Measurements from ENCODE around the gene SOX30.

Gene SOX30

GRCh38 chr5:157607371-157608161 lies 44.7 kb downstream of the SOX30 start:
- DNase-seq: no peak

GRCh38 chr5:157606046-157606445 lies 46.2 kb downstream of the SOX30 start:
- DNase-seq: no peak

GRCh38 chr5:157603333-157604190 lies 48.7 kb downstream of the SOX30 start:
- DNase-seq: no peak

GRCh38 chr5:157602505-157602904 lies 49.7 kb downstream of the SOX30 start:
- DNase-seq: no peak

GRCh38 chr5:157600252-157600651 lies 52.0 kb downstream of the SOX30 start:
- no peak for DNase-seq

GRCh38 chr5:157599565-157599964 lies 52.7 kb downstream of the SOX30 start:
- no peak for DNase-seq

- no peak for DNase-seq
Observed at GRCh38 chr5:157598350-157598936, 53.8 kb downstream of the SOX30 start.

GRCh38 chr5:157597277-157597676 lies 55.0 kb downstream of the SOX30 start:
- no peak for DNase-seq

GRCh38 chr5:157596487-157596886 lies 55.8 kb downstream of the SOX30 start:
- no peak for DNase-seq

GRCh38 chr5:157594675-157595459 lies 57.4 kb downstream of the SOX30 start:
- no peak for DNase-seq

- no peak for DNase-seq
Observed at GRCh38 chr5:157594257-157594656, 58.0 kb downstream of the SOX30 start.

- no peak for DNase-seq
Observed at GRCh38 chr5:157593052-157593757, 59.0 kb downstream of the SOX30 start.

- DNase-seq: no peak
Observed at GRCh38 chr5:157592594-157592993, 59.6 kb downstream of the SOX30 start.

- DNase-seq: no peak
Observed at GRCh38 chr5:157590478-157590877, 61.8 kb downstream of the SOX30 start.

- DNase-seq: no peak
Observed at GRCh38 chr5:157584628-157585027, 67.6 kb downstream of the SOX30 start.

GRCh38 chr5:157582731-157583620 lies 69.3 kb downstream of the SOX30 start:
- DNase-seq: no peak

- DNase-seq: no peak
Observed at GRCh38 chr5:157581901-157582300, 70.3 kb downstream of the SOX30 start.

- DNase-seq: no peak
Observed at GRCh38 chr5:157578079-157578780, 74.0 kb downstream of the SOX30 start.

GRCh38 chr5:157576678-157577077 lies 75.6 kb downstream of the SOX30 start:
- DNase-seq: no peak
